Prostate gland (tissue), 2 donors: ENCODE data around the gene IL4. TPM values are rescaled to one million over a fixed set of nuclear protein-coding genes. Genes with fewer than 3 reads are reported as not detected.

Experiments
- DNase-seq: peaks from one replicate; pipeline ENCODE4 v3.0.0-alpha.2; 2019; ENCODE audit warnings: low spot score
- H3K27ac ChIP-seq, 2 donors: fragments of 200-600 bp; sonication (generic); 2 replicates each; pipeline ENCODE4 v1.5.1; 2017 to 2019
- H3K27me3 ChIP-seq: fragments of 200-600 bp; sonication (generic); replicated peaks from 2 replicates; pipeline ENCODE4 v1.5.1; 2019; ENCODE audit not compliant: insufficient read depth
- H3K36me3 ChIP-seq, 2 donors: fragments of 200-600 bp; sonication (generic); 1 replicate in 1 of 2; 2 replicates in 1 of 2; pipeline versions ENCODE4 v1.5.1 to v1.8.1; 2017 to 2019
- H3K4me1 ChIP-seq: fragments of 200-600 bp; sonication (generic); replicated peaks from 2 replicates; pipeline ENCODE4 v1.5.1; 2019
- H3K4me3 ChIP-seq, 2 donors: fragments of 200-600 bp; sonication (generic); 2 replicates each; pipeline ENCODE4 v1.5.1; 2017 to 2019
- H3K9me3 ChIP-seq: fragments of 200-600 bp; sonication (generic); 2 replicates; pipeline ENCODE4 v1.5.1; 2017
- POLR2A ChIP-seq: fragments of 450-650 bp; IDR thresholded peaks from one replicate; pipeline ENCODE4 v1.6.1; 2016; ENCODE audit warnings: antibody characterized with exemption, mild to moderate bottlenecking
- POLR2AphosphoS5 ChIP-seq: sonication (generic); formaldehyde crosslinking; IDR thresholded peaks from one replicate; pipeline ENCODE4 v1.6.1; 2017; ENCODE audit warnings: antibody characterized with exemption
- WGBS: methylation state at CpG from one replicate; pipeline ENCODE4 v1.1.5; 2018; 5-methylcytosine and 5-hydroxymethylcytosine counted together
- intact Hi-C: fragments of 100-400 bp; cut with DNase I; formaldehyde crosslinking; loops from one replicate; pipeline ENCODE4 v1.14.2; 2022
- total RNA-seq, 2 donors: library from RNA; depleted of rRNA; stranded (reverse); fragments of >200 nt; gene quantifications; one replicate each; pipeline ENCODE4 v1.1.0, GENCODE V29; 2016
- TF ChIP-seq, protein P1 (sequence below), 4 experiments: fragments of 200-600 bp in 2 of 4; fragments of 450-650 bp in 2 of 4; sonication (generic) in 2 of 4; IDR thresholded peaks; 1 replicate in 3 of 4; 2 replicates in 1 of 4; pipeline ENCODE4 v1.5.1; 2016 to 2019; ENCODE audit warnings: antibody characterized with exemption in 4 of 4, mild to moderate bottlenecking in 2 of 4, moderate library complexity in 2 of 4

The IL4 gene
- total RNA-seq, 2 donors from 2014 or later, result not detected

DNA sequence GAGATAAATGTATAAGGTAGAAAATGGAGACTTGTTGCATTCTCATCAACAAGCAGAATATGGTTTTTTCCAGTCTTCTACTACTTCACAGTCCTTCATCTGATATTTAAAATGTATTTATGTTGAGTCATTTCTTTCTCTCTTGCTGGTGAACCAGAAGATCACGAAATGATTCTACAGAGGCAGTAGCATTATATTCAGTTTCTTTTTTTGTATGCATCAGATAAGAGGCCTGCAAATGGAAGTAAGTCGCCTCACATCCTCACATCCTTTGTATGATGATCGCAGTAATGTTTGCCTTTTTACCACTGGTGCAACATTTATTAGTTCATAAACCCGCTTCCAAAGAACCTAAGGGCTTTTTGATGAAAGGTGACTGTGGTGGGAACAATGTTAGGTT lies 37.9 kb upstream of the IL4 start:
- Histone ChIP-seq H3K9me3 (no peaks in the 10 kb centered on the region), H3K36me3 (peaks cover 0 to 3% of the 10 kb centered on the region in 2 donors), H3K27me3 (no peaks in the 10 kb centered on the region), H3K4me3 (no peak overlapping the region), H3K4me1 (no peaks in the 10 kb centered on the region), H3K27ac (no peak overlapping the region)
- TF ChIP-seq POLR2A (no peak), POLR2AphosphoS5 (no peak)
- TF ChIP-seq, protein P1, sequence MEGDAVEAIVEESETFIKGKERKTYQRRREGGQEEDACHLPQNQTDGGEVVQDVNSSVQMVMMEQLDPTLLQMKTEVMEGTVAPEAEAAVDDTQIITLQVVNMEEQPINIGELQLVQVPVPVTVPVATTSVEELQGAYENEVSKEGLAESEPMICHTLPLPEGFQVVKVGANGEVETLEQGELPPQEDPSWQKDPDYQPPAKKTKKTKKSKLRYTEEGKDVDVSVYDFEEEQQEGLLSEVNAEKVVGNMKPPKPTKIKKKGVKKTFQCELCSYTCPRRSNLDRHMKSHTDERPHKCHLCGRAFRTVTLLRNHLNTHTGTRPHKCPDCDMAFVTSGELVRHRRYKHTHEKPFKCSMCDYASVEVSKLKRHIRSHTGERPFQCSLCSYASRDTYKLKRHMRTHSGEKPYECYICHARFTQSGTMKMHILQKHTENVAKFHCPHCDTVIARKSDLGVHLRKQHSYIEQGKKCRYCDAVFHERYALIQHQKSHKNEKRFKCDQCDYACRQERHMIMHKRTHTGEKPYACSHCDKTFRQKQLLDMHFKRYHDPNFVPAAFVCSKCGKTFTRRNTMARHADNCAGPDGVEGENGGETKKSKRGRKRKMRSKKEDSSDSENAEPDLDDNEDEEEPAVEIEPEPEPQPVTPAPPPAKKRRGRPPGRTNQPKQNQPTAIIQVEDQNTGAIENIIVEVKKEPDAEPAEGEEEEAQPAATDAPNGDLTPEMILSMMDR (IDR thresholded peaks at IDR 0.05), result no peak
- no peak for DNase-seq
- intact Hi-C loops, result no loop called here
- WGBS, result 48% methylated on average over 4 of the region's 4 CpGs

DNA sequence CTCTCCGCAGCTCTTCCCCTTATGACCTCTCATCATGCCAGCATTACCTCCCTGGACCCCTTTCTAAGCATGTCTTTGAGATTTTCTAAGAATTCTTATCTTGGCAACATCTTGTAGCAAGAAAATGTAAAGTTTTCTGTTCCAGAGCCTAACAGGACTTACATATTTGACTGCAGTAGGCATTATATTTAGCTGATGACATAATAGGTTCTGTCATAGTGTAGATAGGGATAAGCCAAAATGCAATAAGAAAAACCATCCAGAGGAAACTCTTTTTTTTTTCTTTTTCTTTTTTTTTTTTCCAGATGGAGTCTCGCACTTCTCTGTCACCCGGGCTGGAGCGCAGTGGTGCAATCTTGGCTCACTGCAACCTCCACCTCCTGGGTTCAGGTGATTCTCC lies 36.5 kb upstream of the IL4 start:
- Histone ChIP-seq H3K4me1 (no peaks in the 10 kb centered on the region), H3K36me3 (peaks cover 0 to 3% of the 10 kb centered on the region in 2 donors), H3K27ac (no peak overlapping the region), H3K4me3 (no peak overlapping the region), H3K9me3 (no peaks in the 10 kb centered on the region), H3K27me3 (no peaks in the 10 kb centered on the region)
- 89% methylated on average over 4 of the region's 4 CpGs for WGBS
- TF ChIP-seq POLR2A (no peak), POLR2AphosphoS5 (no peak)
- TF ChIP-seq, protein P1 (IDR thresholded peaks at IDR 0.05), result no peak
- intact Hi-C loops, result no loop called here
- DNase-seq, result no peak

DNA sequence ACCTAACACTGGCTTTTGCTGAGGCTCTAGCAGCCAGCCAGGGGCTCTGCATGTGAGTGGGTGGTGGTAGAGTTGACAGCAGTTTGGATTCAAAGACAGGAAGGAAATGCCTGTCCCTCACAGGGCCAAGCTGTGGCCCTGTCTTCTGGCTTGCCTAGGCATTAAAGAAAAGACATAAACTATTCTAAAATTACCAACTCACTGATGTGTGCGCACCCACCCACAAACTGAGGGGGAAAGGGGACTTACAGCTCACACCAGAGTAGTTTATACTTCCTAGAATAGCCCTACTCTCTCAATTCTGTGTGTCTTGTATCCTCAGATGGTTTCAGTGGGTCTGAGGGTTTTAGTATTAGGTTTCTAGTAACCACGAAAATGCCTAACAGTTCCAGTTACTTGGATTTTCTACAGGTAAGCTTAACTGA lies 34.1 kb upstream of the IL4 start:
- 88% methylated on average over 2 of the region's 2 CpGs for WGBS
- Histone ChIP-seq H3K9me3 (no peaks in the 10 kb centered on the region), H3K4me3 (no peak overlapping the region), H3K27me3 (no peaks in the 10 kb centered on the region), H3K36me3 (peaks cover 0 to 3% of the 10 kb centered on the region in 2 donors), H3K27ac (no peak overlapping the region), H3K4me1 (no peaks in the 10 kb centered on the region)
- intact Hi-C loops, result no loop called here
- TF ChIP-seq, protein P1 (IDR thresholded peaks at IDR 0.05), result no peak
- TF ChIP-seq POLR2AphosphoS5 (no peak), POLR2A (no peak)
- DNase-seq, result no peak

DNA sequence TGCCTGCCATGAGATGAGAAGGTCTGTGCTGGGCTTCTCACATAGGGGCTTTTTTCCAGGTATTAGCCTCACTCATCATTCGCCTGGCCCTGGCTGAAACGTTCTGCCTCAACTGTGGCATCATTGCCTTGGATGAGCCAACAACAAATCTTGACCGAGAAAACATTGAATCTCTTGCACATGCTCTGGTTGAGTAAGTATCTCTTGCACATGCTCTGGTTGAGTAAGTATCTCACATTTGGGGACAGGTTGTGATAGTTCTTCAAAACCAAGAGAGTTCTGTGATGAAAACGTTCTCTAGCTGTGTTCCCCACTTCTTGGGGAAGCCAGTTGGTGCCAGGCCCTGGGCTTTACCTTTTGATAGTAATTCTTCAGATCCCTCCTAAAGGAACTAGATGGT lies 33.2 kb upstream of the IL4 start:
- H3K27me3 ChIP-seq, result no peaks in the 10 kb centered on the region
- no peak overlapping the region for H3K4me3 ChIP-seq
- WGBS, result 94% methylated on average over 4 of the region's 4 CpGs
- no peak for DNase-seq
- H3K36me3 ChIP-seq, result peaks cover 0 to 3% of the 10 kb centered on the region in 2 donors
- no peaks in the 10 kb centered on the region for H3K9me3 ChIP-seq
- no peak for TF ChIP-seq POLR2AphosphoS5
- TF ChIP-seq, protein P1 (IDR thresholded peaks at IDR 0.05), result no peak
- no peak for TF ChIP-seq POLR2A
- no peaks in the 10 kb centered on the region for H3K4me1 ChIP-seq
- intact Hi-C loops, result no loop called here
- H3K27ac ChIP-seq, result no peak overlapping the region

DNA sequence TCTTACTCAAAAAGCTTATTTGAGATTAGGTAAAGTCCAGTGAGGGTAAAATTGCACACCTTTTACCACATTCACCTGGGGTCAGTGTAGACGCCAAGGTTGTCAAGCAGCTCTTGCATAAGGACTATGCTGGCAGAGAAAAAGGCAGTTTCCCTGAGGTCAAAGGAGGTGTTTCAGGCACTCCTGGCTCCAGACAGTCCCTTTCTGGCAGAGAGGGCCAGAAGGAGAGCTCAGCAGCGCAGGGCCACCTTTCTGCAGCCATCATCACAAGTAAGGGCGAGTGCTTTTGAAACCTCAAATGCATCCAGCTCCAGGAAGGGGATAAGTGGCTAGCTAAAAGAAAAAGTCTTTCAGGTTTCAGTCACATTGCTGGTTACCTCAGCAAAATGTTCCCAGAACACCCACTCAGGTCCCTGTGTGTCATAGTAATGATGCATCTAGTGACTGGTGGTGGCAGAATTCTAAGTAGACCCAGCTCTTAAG lies 32.5 kb upstream of the IL4 start:
- Histone ChIP-seq H3K4me3 (no peak overlapping the region), H3K4me1 (no peaks in the 10 kb centered on the region), H3K9me3 (no peaks in the 10 kb centered on the region), H3K27me3 (no peaks in the 10 kb centered on the region), H3K36me3 (peaks cover 0 to 3% of the 10 kb centered on the region in 2 donors), H3K27ac (no peak overlapping the region)
- WGBS, result 98% methylated on average over 3 of the region's 3 CpGs
- intact Hi-C loops, result no loop called here
- DNase-seq, result no peak
- TF ChIP-seq POLR2A (no peak), POLR2AphosphoS5 (no peak)
- TF ChIP-seq, protein P1 (IDR thresholded peaks at IDR 0.05), result no peak
